ENCODE results near the gene POLR3E.

Gene POLR3E

GRCh38 chr16:22336581-22336980, 39.4 kb downstream of the POLR3E start:
- Histone ChIP-seq H3K36me3 (ENCODE audit: control insufficient read depth, insufficient read depth, low read length) (peaks cover 10% of the 10 kb centered on the region), H3K4me3 (replicated peaks; ENCODE audit: low read depth, low read length) (no peak overlapping the region), H3K27me3 (replicated peaks; ENCODE audit: control insufficient read depth, insufficient read depth, low read length) (no peaks in the 10 kb centered on the region)
- no peak for DNase-seq (ENCODE audit: extremely low read depth, insufficient read length)
- no peak for TF ChIP-seq CTCF (IDR thresholded peaks at IDR 0.05; ENCODE audit: insufficient read depth, low read length, poor library complexity, severe bottlenecking)

DNA sequence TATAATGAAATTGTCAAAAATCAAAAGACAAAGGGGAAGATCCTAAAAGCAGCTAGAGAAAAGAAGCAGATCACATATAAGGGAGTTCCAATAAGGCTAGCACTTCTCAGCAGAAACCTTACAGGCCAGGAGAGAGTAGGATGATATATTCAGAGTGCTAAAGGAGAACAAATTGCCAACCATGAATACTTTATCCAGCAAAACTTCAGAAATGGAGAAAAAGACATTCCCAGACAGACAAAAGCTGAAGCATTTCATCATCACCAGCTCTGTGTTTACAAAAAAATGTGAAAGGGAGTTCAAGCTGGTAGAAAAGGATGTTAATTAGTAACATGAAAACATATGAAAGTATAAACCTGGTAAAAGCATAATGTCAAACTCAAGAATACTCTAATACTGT, 39.8 kb downstream of the POLR3E start:
- DNase-seq (ENCODE audit: extremely low read depth, insufficient read length): no peak
- Histone ChIP-seq H3K27me3 (replicated peaks; ENCODE audit: control insufficient read depth, insufficient read depth, low read length) (no peaks in the 10 kb centered on the region), H3K4me3 (replicated peaks; ENCODE audit: low read depth, low read length) (no peak overlapping the region), H3K36me3 (ENCODE audit: control insufficient read depth, insufficient read depth, low read length) (peaks cover 10% of the 10 kb centered on the region)
- TF ChIP-seq CTCF (IDR thresholded peaks at IDR 0.05; ENCODE audit: insufficient read depth, low read length, poor library complexity, severe bottlenecking): no peak

DNA sequence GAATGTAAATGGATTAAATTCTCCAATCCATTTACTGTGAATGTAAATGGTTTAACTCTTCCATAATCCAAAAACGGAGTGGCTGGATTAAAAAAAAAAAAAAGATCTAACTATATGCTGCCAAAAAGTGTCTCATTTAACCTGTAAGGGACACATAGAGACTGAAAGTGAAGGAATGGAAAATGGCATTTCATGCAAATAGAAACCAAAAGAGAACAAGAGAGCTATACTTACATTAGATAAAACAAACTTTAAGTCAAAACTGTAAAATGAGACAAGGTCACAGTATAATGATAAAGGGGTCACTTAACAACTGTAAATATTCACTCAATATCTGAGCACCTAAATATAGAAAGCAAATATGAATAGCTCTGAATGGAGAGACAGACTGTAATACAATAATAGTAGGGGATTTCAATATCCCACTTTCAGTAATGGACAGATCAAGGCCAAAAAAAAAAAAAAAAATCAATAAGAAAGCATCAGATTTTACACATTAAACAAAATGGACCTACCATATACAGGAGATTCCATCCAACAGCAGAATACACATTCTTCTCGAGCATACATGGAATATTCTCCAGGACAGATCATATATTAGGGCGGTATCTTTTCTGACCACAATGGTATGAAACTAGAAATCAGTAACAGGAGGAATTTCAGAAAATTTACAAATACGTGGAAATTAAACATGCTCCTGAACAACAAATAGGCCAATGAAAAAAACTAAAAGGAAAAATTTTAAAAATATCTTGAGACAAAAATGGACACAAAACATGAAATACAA, 40.8 kb downstream of the POLR3E start:
- H3K36me3 ChIP-seq (ENCODE audit: control insufficient read depth, insufficient read depth, low read length): peaks cover 9% of the 10 kb centered on the region
- DNase-seq (ENCODE audit: extremely low read depth, insufficient read length): no peak
- TF ChIP-seq CTCF (IDR thresholded peaks at IDR 0.05; ENCODE audit: insufficient read depth, low read length, poor library complexity, severe bottlenecking): no peak
- no peaks in the 10 kb centered on the region for H3K27me3 ChIP-seq (replicated peaks; ENCODE audit: control insufficient read depth, insufficient read depth, low read length)
- H3K4me3 ChIP-seq (replicated peaks; ENCODE audit: low read depth, low read length): no peak overlapping the region

DNA sequence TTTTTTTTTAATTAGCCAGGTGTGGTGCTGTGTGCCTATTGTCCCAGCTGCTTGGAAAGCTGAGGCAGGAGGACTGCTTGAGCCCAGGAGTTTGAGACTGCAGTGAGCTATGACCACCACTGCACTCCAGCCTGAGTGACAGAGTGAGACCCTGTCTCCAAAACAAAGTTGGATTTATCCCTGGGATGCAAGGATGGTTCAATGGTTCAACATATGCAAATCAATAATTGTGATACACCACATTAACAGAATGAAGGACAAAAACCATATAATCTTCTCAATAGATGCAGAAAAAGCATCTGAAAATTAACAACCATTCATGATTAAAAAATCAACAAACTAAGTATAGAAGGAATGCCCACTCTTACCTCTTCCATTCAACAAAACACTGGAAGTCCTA, 43.7 kb downstream of the POLR3E start:
- Histone ChIP-seq H3K36me3 (ENCODE audit: control insufficient read depth, insufficient read depth, low read length) (peaks cover 3% of the 10 kb centered on the region), H3K4me3 (replicated peaks; ENCODE audit: low read depth, low read length) (no peak overlapping the region), H3K27me3 (replicated peaks; ENCODE audit: control insufficient read depth, insufficient read depth, low read length) (no peaks in the 10 kb centered on the region)
- no peak for TF ChIP-seq CTCF (IDR thresholded peaks at IDR 0.05; ENCODE audit: insufficient read depth, low read length, poor library complexity, severe bottlenecking)
- DNase-seq (ENCODE audit: extremely low read depth, insufficient read length): no peak

GRCh38 chr16:22342082-22342481, 44.9 kb downstream of the POLR3E start:
- TF ChIP-seq CTCF (IDR thresholded peaks at IDR 0.05; ENCODE audit: insufficient read depth, low read length, poor library complexity, severe bottlenecking): no peak
- DNase-seq (ENCODE audit: extremely low read depth, insufficient read length): no peak
- Histone ChIP-seq H3K36me3 (ENCODE audit: control insufficient read depth, insufficient read depth, low read length) (peaks cover 2% of the 10 kb centered on the region), H3K27me3 (replicated peaks; ENCODE audit: control insufficient read depth, insufficient read depth, low read length) (no peaks in the 10 kb centered on the region), H3K4me3 (replicated peaks; ENCODE audit: low read depth, low read length) (no peak overlapping the region)
